ENCODE data around the gene TACC3. TPM values are rescaled to one million over a fixed set of nuclear protein-coding genes. Genes with fewer than 3 reads are reported as not detected.

Gene TACC3
- total RNA-seq, 6 experiments from 2014 or later, result 44.2 to 95.3 (median 93.3) TPM

DNA sequence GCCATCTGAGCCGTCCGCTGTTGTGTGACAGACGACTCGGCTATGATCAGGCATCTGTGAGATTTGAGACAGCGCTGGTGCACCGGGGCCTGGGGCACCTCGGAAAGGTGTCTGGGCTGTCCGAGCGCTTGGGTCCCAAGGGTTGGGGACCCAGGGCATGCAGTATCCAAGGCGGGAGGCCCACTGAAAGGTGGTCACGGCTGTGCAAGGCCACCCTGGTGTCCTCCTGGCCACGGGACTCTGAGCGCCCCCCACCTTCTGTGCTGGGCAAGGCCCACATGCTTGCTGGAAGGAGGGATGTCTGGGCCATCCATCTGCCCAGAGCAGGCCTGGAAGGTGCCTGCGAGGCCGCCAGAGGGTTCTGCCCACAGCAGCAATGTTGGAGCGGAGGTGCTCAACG lies 19.9 kb downstream of the TACC3 start:
- Mint-ChIP-seq H3K9me3 (peaks cover 13% of the 10 kb centered on the region), H3K4me1 (ENCODE audit: low read depth) (no peaks in the 10 kb centered on the region), H3K4me3 (no peak overlapping the region), H3K27me3 (ENCODE audit: insufficient read depth) (peaks cover 3% of the 10 kb centered on the region), H3K27ac (no peak overlapping the region), H3K36me3 (ENCODE audit: low read depth) (peaks cover 21% of the 10 kb centered on the region)
- no peak for DNase-seq
- TF ChIP-seq, protein P1, sequence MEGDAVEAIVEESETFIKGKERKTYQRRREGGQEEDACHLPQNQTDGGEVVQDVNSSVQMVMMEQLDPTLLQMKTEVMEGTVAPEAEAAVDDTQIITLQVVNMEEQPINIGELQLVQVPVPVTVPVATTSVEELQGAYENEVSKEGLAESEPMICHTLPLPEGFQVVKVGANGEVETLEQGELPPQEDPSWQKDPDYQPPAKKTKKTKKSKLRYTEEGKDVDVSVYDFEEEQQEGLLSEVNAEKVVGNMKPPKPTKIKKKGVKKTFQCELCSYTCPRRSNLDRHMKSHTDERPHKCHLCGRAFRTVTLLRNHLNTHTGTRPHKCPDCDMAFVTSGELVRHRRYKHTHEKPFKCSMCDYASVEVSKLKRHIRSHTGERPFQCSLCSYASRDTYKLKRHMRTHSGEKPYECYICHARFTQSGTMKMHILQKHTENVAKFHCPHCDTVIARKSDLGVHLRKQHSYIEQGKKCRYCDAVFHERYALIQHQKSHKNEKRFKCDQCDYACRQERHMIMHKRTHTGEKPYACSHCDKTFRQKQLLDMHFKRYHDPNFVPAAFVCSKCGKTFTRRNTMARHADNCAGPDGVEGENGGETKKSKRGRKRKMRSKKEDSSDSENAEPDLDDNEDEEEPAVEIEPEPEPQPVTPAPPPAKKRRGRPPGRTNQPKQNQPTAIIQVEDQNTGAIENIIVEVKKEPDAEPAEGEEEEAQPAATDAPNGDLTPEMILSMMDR (IDR thresholded peaks at IDR 0.05), result no peak

DNA sequence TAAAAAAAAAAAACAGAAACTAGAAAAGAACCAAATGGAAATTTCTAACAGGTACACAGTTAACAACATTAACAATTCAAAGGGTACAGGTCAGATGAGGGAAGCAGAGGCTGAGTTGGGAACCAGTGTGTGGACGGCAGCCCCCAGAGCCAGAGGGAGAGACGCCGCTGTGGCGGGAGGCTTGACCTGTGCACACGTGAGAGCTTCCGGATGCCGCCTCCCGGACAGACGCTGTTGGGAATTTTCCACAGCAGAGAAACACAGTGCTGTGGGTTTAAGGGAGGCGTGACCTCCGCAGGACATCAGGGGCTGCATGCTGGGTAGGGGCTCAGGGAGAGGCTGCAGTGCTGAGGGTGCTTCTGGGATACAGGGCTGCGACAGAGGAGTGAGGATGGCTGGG lies 22.2 kb downstream of the TACC3 start:
- DNase-seq, result no peak
- H3K27me3 Mint-ChIP-seq (ENCODE audit: insufficient read depth), result peaks cover 3% of the 10 kb centered on the region

DNA sequence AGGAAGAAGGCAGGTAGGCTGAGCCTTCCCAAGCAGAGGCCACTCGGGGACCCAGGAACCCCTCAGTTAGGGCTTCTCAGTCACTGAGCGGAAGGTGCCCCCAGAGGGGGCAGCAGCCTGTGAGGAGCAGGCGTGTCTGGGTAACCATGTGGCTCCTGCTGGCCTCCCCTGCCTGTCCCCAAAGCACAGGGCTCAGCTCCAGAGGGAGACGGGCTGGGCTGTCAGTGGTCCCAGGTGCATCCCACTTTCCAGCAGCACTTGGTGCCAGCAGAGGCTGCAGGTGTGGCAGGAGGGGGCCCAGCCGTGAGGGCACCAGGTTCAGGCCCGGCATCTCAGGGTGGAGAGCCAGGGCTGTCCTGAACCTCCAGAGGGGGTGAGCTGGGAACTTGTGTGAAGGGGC lies 22.7 kb downstream of the TACC3 start:
- H3K4me3 Mint-ChIP-seq, result no peak overlapping the region
- TF ChIP-seq, protein P1 (IDR thresholded peaks at IDR 0.05), result no peak
- H3K27ac Mint-ChIP-seq, result no peak overlapping the region

More for the DNA sequence above, 22.2 kb downstream of the TACC3 start:
- Mint-ChIP-seq H3K4me1 (ENCODE audit: low read depth) (no peaks in the 10 kb centered on the region), H3K36me3 (ENCODE audit: low read depth) (peaks cover 15% of the 10 kb centered on the region), H3K4me3 (no peak overlapping the region), H3K27ac (no peak overlapping the region), H3K9me3 (peaks cover 5% of the 10 kb centered on the region)
- TF ChIP-seq, protein P1 (IDR thresholded peaks at IDR 0.05), result no peak

DNA sequence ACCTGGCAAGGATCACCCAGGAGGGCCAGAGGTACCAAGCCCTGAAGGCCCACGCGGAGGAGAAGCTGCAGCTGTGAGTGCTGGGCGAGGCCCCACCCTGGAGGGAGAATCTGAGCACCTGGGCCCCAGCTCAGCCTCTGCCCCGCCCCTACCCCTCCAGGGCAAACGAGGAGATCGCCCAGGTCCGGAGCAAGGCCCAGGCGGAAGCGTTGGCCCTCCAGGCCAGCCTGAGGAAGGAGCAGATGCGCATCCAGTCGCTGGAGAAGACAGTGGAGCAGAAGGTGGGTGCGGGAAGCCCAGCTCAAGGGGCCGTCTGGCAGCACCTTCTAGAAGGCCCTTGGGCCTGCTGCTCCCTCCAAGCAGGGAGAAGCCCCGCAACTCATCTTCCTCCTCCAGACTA lies 23.2 kb downstream of the TACC3 start:
- Mint-ChIP-seq H3K4me1 (ENCODE audit: low read depth) (no peaks in the 10 kb centered on the region), H3K36me3 (ENCODE audit: low read depth) (peaks cover 9% of the 10 kb centered on the region; the same call in 1 of the 2 replicates)

More for the DNA sequence above, 22.7 kb downstream of the TACC3 start:
- Mint-ChIP-seq H3K36me3 (ENCODE audit: low read depth) (peaks cover 10% of the 10 kb centered on the region), H3K9me3 (peaks cover 1% of the 10 kb centered on the region), H3K4me1 (ENCODE audit: low read depth) (no peaks in the 10 kb centered on the region), H3K27me3 (ENCODE audit: insufficient read depth) (peaks cover 2% of the 10 kb centered on the region; the same call in 1 of the 2 replicates)
- DNase-seq, result no peak

DNA sequence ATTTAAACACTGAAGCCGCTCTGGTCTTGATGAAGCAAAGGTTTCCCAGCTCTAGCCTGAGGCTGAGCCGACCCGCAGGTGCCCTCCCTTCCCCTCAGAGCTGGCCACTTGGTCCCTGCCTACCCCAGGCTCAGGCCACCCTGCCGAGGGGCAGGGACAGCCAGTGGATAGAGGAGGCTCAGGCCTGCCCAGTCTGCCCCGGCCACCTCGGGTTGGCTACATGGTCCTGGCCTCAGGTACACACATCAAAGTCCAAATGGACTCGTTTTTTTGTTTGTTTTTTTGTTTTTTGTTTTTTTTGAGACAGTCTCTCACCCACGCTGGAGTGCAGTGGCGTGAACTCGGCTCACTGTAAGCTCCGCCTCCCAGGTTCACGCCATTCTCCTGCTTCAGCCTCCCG lies 23.8 kb downstream of the TACC3 start:
- Mint-ChIP-seq H3K4me3 (no peak overlapping the region), H3K27ac (no peak overlapping the region), H3K27me3 (ENCODE audit: insufficient read depth) (peaks cover 2% of the 10 kb centered on the region; the same call in 1 of the 2 replicates), H3K36me3 (ENCODE audit: low read depth) (peaks cover 9% of the 10 kb centered on the region; the same call in 1 of the 2 replicates), H3K9me3 (no peaks in the 10 kb centered on the region), H3K4me1 (ENCODE audit: low read depth) (no peaks in the 10 kb centered on the region)
- TF ChIP-seq, protein P1 (IDR thresholded peaks at IDR 0.05), result no peak
- DNase-seq, result no peak

More for the DNA sequence above, 23.2 kb downstream of the TACC3 start:
- DNase-seq, result no peak
- Mint-ChIP-seq H3K9me3 (no peaks in the 10 kb centered on the region), H3K27ac (no peak overlapping the region), H3K27me3 (ENCODE audit: insufficient read depth) (peaks cover 2% of the 10 kb centered on the region; the same call in 1 of the 2 replicates), H3K4me3 (no peak overlapping the region)
- TF ChIP-seq, protein P1 (IDR thresholded peaks at IDR 0.05), result no peak
